NOMO-1 treated with DMSO at 0.1 percent for 48 hours (cell line): ENCODE data around the gene NIT1.

Source experiments
- DNase-seq: peaks from one replicate; lab custom pipeline; 2025; ENCODE audit not compliant: unreplicated experiment; lab: John Stamatoyannopoulos, UW

The NIT1 gene

GRCh38 chr1:161117759-161118581 is at the start of gene NIT1, which contains the start of gene PFDN2:
NIT1 (plus strand) TSS chr1:161118105; CDS start chr1:161118177, 72 bp downstream.
PFDN2 (minus strand) TSS chr1:161118037; CDS start chr1:161118026, 11 bp downstream.
- peak; percentile 76 for DNase-seq

GRCh38 chr1:161068306-161069234 is 49.3 kb upstream of the NIT1 start:
- DNase-seq = peak; percentile 92

GRCh38 chr1:161069241-161069640 is 48.7 kb upstream of the NIT1 start:
- no peak for DNase-seq

- peak; percentile 96 for DNase-seq
Measured at GRCh38 chr1:161069731-161070270, 48.1 kb upstream of the NIT1 start, which contains the start of gene ARHGAP30. ARHGAP30 (minus strand) TSS chr1:161069891; CDS start chr1:161069624, 267 bp downstream.

- DNase-seq = no peak
Measured at GRCh38 chr1:161070761-161071160, 47.1 kb upstream of the NIT1 start.

- peak; percentile 65 for DNase-seq
Measured at GRCh38 chr1:161071886-161072371, 46.0 kb upstream of the NIT1 start.

GRCh38 chr1:161072751-161073449 is 45.0 kb upstream of the NIT1 start:
- DNase-seq = no peak

GRCh38 chr1:161073474-161074121 is 44.3 kb upstream of the NIT1 start:
- DNase-seq = no peak

- DNase-seq = no peak
Measured at GRCh38 chr1:161074676-161075368, 43.1 kb upstream of the NIT1 start.

- no peak for DNase-seq
Measured at GRCh38 chr1:161076410-161076809, 41.5 kb upstream of the NIT1 start.

- DNase-seq = no peak
Measured at GRCh38 chr1:161077426-161077825, 40.5 kb upstream of the NIT1 start.

- DNase-seq = no peak
Measured at GRCh38 chr1:161079436-161080110, 38.3 kb upstream of the NIT1 start.

- DNase-seq = no peak
Measured at GRCh38 chr1:161080441-161081405, 37.2 kb upstream of the NIT1 start.

- DNase-seq = no peak
Measured at GRCh38 chr1:161081519-161081918, 36.4 kb upstream of the NIT1 start.

- no peak for DNase-seq
Measured at GRCh38 chr1:161082483-161082882, 35.4 kb upstream of the NIT1 start.

GRCh38 chr1:161082996-161083747 is 34.7 kb upstream of the NIT1 start:
- DNase-seq = peak; percentile 85
